IPS DF 4.7 (cell line): ENCODE measurements around the gene SLC35F3.

Experiments used
- DNase-seq: peaks from one replicate; pipeline ENCODE4 v3.0.0-alpha.2; 2013; ENCODE audit warnings: low spot score; ENCODE audit errors: extremely low read depth

Gene SLC35F3

DNA sequence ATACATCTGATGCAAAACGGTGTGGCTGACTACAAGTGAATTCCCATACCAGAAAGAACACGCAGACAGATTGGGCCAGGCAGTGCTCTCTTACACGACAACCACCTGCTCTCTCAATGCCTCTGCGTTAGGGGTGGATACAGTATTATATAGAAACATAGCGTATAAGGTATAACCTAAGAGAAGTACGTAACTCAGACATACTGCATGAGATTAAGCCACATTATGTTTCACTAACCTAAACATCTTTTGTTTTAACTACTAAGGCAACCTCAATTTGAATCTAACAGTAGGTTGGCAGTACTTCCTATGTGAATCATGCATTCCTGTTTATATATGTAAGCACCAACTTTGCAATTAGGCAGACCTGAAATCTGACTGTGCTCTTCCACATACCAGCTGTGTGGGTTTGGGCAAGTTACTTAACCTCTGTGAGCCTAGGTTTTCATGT, 410.6 kb downstream of the SLC35F3 start:
- DNase-seq, result no peak

GRCh38 chr1:234315588-234315987, 411.1 kb downstream of the SLC35F3 start:
- DNase-seq, result no peak

- no peak for DNase-seq
Measured at GRCh38 chr1:234316486-234316885, 412.0 kb downstream of the SLC35F3 start.

- no peak for DNase-seq
Measured at GRCh38 chr1:234316937-234317336, 412.5 kb downstream of the SLC35F3 start.

- DNase-seq, result no peak
Measured at GRCh38 chr1:234320069-234320468, 415.6 kb downstream of the SLC35F3 start.

GRCh38 chr1:234320549-234320948, 416.1 kb downstream of the SLC35F3 start:
- no peak for DNase-seq

DNA sequence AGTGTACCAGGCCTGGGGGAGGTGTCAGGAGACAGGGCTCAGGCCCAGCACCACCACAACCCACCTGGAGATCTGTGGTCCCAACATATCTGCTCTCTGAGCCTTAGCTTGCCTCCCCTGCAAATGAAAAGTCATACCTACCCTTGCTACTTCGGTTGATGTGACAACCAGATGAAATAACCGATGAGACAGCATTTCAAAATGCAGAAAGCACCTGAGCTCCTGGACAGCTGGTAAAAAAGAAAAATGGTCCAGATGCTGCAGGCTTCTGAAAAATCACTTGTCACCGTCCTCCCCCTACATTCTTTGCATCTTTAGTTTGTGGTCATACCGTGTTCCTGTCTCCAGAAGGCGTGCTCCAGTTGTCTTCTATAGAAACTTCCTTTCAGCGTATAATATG, 416.8 kb downstream of the SLC35F3 start:
- DNase-seq, result no peak

- no peak for DNase-seq
Measured at GRCh38 chr1:234322097-234322496, 417.6 kb downstream of the SLC35F3 start.

- no peak for DNase-seq
Measured at GRCh38 chr1:234322979-234323378, 418.5 kb downstream of the SLC35F3 start.

- no peak for DNase-seq
Measured at GRCh38 chr1:234324821-234325220, 420.3 kb downstream of the SLC35F3 start.

DNA sequence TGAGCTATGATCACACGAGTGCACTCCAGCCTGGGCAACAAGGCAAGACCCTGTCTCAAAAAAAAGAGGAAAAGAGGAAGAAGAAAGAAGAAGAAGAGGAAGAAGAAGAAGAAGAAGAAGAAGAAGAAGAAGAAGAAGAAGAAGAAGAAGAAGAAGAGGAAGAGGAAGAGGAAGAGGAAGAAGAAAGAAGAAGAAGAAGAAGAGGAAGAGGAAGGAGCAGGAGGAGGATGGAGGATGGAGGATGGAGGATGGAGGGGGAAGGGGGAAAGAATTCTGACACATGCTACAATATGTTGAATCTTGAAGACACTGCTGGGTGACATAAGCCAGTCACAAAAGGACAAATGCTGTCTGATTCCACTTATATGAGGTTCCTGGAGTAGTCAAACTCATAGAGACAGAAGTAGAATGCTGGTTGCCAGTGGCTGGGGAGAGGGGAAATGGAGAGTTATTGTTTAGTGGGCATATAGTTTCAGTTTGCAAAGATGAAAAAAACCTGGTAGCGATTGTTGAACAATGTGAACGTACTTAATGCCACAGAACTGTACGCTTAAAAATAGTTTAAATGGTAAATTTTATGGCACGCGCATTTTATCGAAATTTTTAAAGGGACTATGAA, 421.5 kb downstream of the SLC35F3 start:
- no peak for DNase-seq

- no peak for DNase-seq
Measured at GRCh38 chr1:234326497-234327366, 422.3 kb downstream of the SLC35F3 start.

- DNase-seq, result no peak
Measured at GRCh38 chr1:234327577-234328164, 423.2 kb downstream of the SLC35F3 start.

- DNase-seq, result no peak
Measured at GRCh38 chr1:234330843-234331215, 426.4 kb downstream of the SLC35F3 start.

GRCh38 chr1:234331507-234331906, 427.0 kb downstream of the SLC35F3 start:
- DNase-seq, result no peak

- no peak for DNase-seq
Measured at GRCh38 chr1:234336359-234336758, 431.9 kb downstream of the SLC35F3 start.

DNA sequence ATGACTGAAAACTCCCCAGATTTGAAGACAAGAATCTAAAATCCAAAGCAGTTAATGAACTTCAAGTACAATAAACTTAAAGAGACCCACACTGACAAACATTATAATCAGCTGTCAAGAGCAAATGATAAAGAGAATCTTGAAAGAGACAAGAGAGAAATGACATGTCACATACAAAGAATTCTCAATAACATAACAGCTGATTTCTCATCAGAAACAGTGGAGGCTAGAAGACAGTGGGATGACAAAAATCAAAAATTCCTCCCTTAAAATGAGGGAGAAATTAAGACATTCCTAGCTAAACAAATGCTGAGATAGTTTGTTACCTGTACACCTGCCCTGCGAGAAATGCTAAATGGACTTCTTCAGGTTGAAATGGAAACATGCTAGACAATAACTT, 432.8 kb downstream of the SLC35F3 start:
- DNase-seq, result no peak

DNA sequence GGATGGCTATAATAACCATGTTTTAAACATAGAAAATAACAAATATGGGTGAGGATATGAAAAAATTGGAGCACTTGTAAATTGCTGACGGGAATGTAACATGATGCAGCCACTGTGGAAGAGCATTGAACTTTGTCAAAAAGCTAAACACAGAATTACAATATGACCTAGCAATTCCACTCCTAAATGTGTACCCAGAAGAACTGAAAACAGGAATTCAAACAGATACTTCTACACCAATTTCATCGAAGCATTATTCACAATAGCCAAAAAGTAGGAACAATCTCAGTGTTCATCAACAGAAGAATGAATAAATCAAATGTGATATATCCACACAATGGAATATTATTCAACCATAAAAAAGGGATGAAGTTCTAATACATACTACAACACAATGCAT, 436.1 kb downstream of the SLC35F3 start:
- DNase-seq, result no peak

- DNase-seq, result no peak
Measured at GRCh38 chr1:234342774-234343173, 438.3 kb downstream of the SLC35F3 start.

GRCh38 chr1:234345237-234345636, 440.8 kb downstream of the SLC35F3 start:
- DNase-seq, result no peak

DNA sequence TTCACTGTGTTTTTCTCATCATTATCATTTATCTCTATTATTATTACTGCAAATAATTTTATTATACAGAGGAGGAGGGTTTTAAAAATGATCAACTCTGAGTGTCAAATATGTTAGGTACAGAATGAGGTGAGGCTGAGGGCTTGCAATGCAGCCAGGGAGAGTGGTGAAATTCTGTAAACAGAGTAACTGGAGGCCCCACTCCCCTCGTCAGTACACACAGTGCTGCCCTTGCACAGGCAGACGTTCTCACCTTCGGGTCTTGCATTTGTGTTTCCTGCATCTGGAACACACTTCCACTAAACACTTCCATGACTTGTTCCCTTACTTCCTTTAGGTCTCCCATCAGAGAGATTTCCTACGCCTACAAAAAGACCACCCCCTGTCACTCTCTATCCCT, 444.5 kb downstream of the SLC35F3 start:
- DNase-seq, result no peak

- DNase-seq, result no peak
Measured at GRCh38 chr1:234355782-234356510, 451.5 kb downstream of the SLC35F3 start.
